ENCODE results near the gene DNAJC12.

The DNAJC12 gene

GRCh38 chr10:67803588-67804394, 34.2 kb downstream of the DNAJC12 start:
- no peak overlapping the region for H3K4me2 ChIP-seq (ENCODE audit: low read length)
- TF ChIP-seq CTCF (IDR thresholded peaks at IDR 0.05; ENCODE audit: low read length): no peak

GRCh38 chr10:67802767-67803538, 35.0 kb downstream of the DNAJC12 start:
- H3K36me3 ChIP-seq (ENCODE audit: insufficient read depth, low read length): no peaks in the 10 kb centered on the region

More at GRCh38 chr10:67803588-67804394, 34.2 kb downstream of the DNAJC12 start:
- H3K4me3 ChIP-seq (ENCODE audit: low read depth, low read length, poor library complexity, severe bottlenecking): no peak overlapping the region
- H2AFZ ChIP-seq (ENCODE audit: low read length): no peak overlapping the region
- no peaks in the 10 kb centered on the region for H3K9me2 ChIP-seq (ENCODE audit: low read depth, low read length)
- no peaks in the 10 kb centered on the region for H4K20me1 ChIP-seq (ENCODE audit: insufficient read depth, low read length)
- no peaks in the 10 kb centered on the region for H3K36me3 ChIP-seq (ENCODE audit: insufficient read depth, low read length)
- no peak overlapping the region for H3K27ac ChIP-seq (ENCODE audit: low read depth, low read length, poor library complexity, severe bottlenecking)
- H3F3A ChIP-seq (ENCODE audit: insufficient read depth, low read length): no peaks in the 10 kb centered on the region
- peaks cover 14% of the 10 kb centered on the region for H3K4me1 ChIP-seq (ENCODE audit: insufficient read depth, low read length, severe bottlenecking)
- H3K9me3 ChIP-seq (ENCODE audit: low read length): no peaks in the 10 kb centered on the region
- H3K79me2 ChIP-seq (ENCODE audit: insufficient read depth, low read length): no peaks in the 10 kb centered on the region
- no peaks in the 10 kb centered on the region for H3K27me3 ChIP-seq (ENCODE audit: insufficient read depth, low read length)
- no peak overlapping the region for H3K9ac ChIP-seq (ENCODE audit: low read length)

GRCh38 chr10:67801118-67801517, 36.9 kb downstream of the DNAJC12 start:
- Histone ChIP-seq H3K4me2 (ENCODE audit: low read length) (no peak overlapping the region), H3K27ac (ENCODE audit: low read depth, low read length, poor library complexity, severe bottlenecking) (no peak overlapping the region), H3F3A (ENCODE audit: insufficient read depth, low read length) (no peaks in the 10 kb centered on the region), H3K27me3 (ENCODE audit: insufficient read depth, low read length) (no peaks in the 10 kb centered on the region), H3K9me2 (ENCODE audit: low read depth, low read length) (no peaks in the 10 kb centered on the region), H3K36me3 (ENCODE audit: insufficient read depth, low read length) (no peaks in the 10 kb centered on the region), H3K79me2 (ENCODE audit: insufficient read depth, low read length) (no peaks in the 10 kb centered on the region), H4K20me1 (ENCODE audit: insufficient read depth, low read length) (no peaks in the 10 kb centered on the region), H3K9ac (ENCODE audit: low read length) (no peak overlapping the region), H2AFZ (ENCODE audit: low read length) (no peak overlapping the region), H3K9me3 (ENCODE audit: low read length) (no peaks in the 10 kb centered on the region), H3K4me3 (ENCODE audit: low read depth, low read length, poor library complexity, severe bottlenecking) (no peak overlapping the region), H3K4me1 (ENCODE audit: insufficient read depth, low read length, severe bottlenecking) (peaks cover 14% of the 10 kb centered on the region)
- TF ChIP-seq CTCF (IDR thresholded peaks at IDR 0.05; ENCODE audit: low read length) (no peak), EZH2 (IDR thresholded peaks at IDR 0.05; ENCODE audit: borderline replicate concordance, low read length) (no peak)

More at GRCh38 chr10:67802767-67803538, 35.0 kb downstream of the DNAJC12 start:
- Histone ChIP-seq H3K27ac (ENCODE audit: low read depth, low read length, poor library complexity, severe bottlenecking) (no peak overlapping the region), H3K27me3 (ENCODE audit: insufficient read depth, low read length) (no peaks in the 10 kb centered on the region), H4K20me1 (ENCODE audit: insufficient read depth, low read length) (no peaks in the 10 kb centered on the region), H3K4me3 (ENCODE audit: low read depth, low read length, poor library complexity, severe bottlenecking) (no peak overlapping the region), H3K4me1 (ENCODE audit: insufficient read depth, low read length, severe bottlenecking) (peaks cover 14% of the 10 kb centered on the region), H2AFZ (ENCODE audit: low read length) (no peak overlapping the region), H3K4me2 (ENCODE audit: low read length) (no peak overlapping the region), H3K9me2 (ENCODE audit: low read depth, low read length) (no peaks in the 10 kb centered on the region), H3K9ac (ENCODE audit: low read length) (no peak overlapping the region), H3F3A (ENCODE audit: insufficient read depth, low read length) (no peaks in the 10 kb centered on the region), H3K9me3 (ENCODE audit: low read length) (no peaks in the 10 kb centered on the region), H3K79me2 (ENCODE audit: insufficient read depth, low read length) (no peaks in the 10 kb centered on the region)
- no peak for TF ChIP-seq CTCF (IDR thresholded peaks at IDR 0.05; ENCODE audit: low read length)
- TF ChIP-seq EZH2 (IDR thresholded peaks at IDR 0.05; ENCODE audit: borderline replicate concordance, low read length): no peak

All from OCI-LY1 (cell line).